Panc1 (cell line): Measurements from ENCODE around the gene LDLRAD4. TPM values are rescaled to one million over a fixed set of nuclear protein-coding genes. Genes with fewer than 3 reads are reported as not detected.

Experiments
- ATAC-seq: fragments of 200-7000 bp; cut with Tn5 transposase; 2 replicates; pipeline ENCODE4 v1.9.1; 2020; ENCODE audit warnings: mild to moderate bottlenecking, moderate library complexity
- BruUV-seq: library from RNA; stranded (reverse); fragments of 400-500 nt; replicated peaks from 2 replicates; lab custom pipeline; 2021; lab: Mats Ljungman, UMichigan
- CTCF ChIA-PET: fragments of 300-600 bp; sonication (Branson Sonifier 250); formaldehyde crosslinking; loops from one replicate; lab custom pipeline; 2022; ENCODE audit warnings: antibody characterized with exemption; lab: Charles Lee
- POLR2A ChIA-PET: fragments of 300-600 bp; sonication (Branson Sonifier 250); formaldehyde crosslinking; loops from one replicate; lab custom pipeline; 2022; ENCODE audit warnings: antibody characterized with exemption; lab: Charles Lee
- DNase-seq: peaks from one replicate; pipeline ENCODE4 v3.0.0-alpha.2; 2010; ENCODE audit warnings: low read depth, low spot score
- H3K27ac ChIP-seq: 2 replicates; pipeline ENCODE4 v1.5.1; 2011; ENCODE audit warnings: mild to moderate bottlenecking, low read length, inconsistent platforms
- H3K27me3 ChIP-seq: fragments of 200-500 bp; sonication (Bioruptor generic); 2 replicates; pipeline ENCODE4 v1.6.0; 2014; ENCODE audit warnings: low read length, inconsistent platforms; ENCODE audit not compliant: control insufficient read depth, insufficient read depth
- H3K36me3 ChIP-seq: fragments of 200-500 bp; sonication (Bioruptor generic); 2 replicates; pipeline ENCODE4 v1.5.1; 2014; ENCODE audit warnings: inconsistent platforms, mild to moderate bottlenecking, low read length, moderate library complexity; ENCODE audit not compliant: control insufficient read depth, insufficient read depth
- H3K4me1 ChIP-seq: 2 replicates; pipeline ENCODE4 v1.5.1; 2011; ENCODE audit warnings: inconsistent platforms, mild to moderate bottlenecking, low read length, moderate library complexity; ENCODE audit not compliant: control insufficient read depth, insufficient read depth
- H3K4me3 ChIP-seq, 2 experiments: 2 replicates each; pipeline ENCODE4 v1.5.1; 2011 to 2012; ENCODE audit warnings: low read depth in 2 of 2, low read length in 2 of 2, mild to moderate bottlenecking in 2 of 2, inconsistent platforms in 1 of 2, moderate library complexity in 1 of 2
- H3K9me3 ChIP-seq: fragments of 200-500 bp; sonication (Bioruptor generic); 2 replicates; pipeline ENCODE4 v1.5.1; 2014; ENCODE audit warnings: low read depth, mild to moderate bottlenecking, inconsistent platforms, low read length, moderate library complexity; ENCODE audit not compliant: control insufficient read depth, insufficient read depth
- CTCF ChIP-seq: fragments of 450-650 bp; IDR thresholded peaks from 2 replicates; pipeline ENCODE4 v1.5.1; 2017; ENCODE audit warnings: mild to moderate bottlenecking
- POLR2AphosphoS5 ChIP-seq: IDR thresholded peaks from 2 replicates; pipeline ENCODE4 v1.6.1; 2012; ENCODE audit warnings: mild to moderate bottlenecking, low read depth, low read length, moderate library complexity
- REST ChIP-seq, 2 experiments: IDR thresholded peaks; 2 replicates each; pipeline ENCODE4 v1.6.1; 2011 to 2012; ENCODE audit warnings: low read depth in 2 of 2, control low read depth in 1 of 2, low read length in 1 of 2, mild to moderate bottlenecking in 1 of 2, moderate library complexity in 1 of 2; ENCODE audit not compliant: insufficient read depth in 1 of 2
- SIN3A ChIP-seq: IDR thresholded peaks from 2 replicates; pipeline ENCODE4 v1.6.1; 2012; ENCODE audit warnings: low read depth, mild to moderate bottlenecking, low read length, moderate library complexity, borderline replicate concordance; ENCODE audit not compliant: insufficient read depth
- TCF7L2 ChIP-seq: IDR thresholded peaks from 2 replicates; pipeline ENCODE4 v1.6.1; 2011; ENCODE audit warnings: mild to moderate bottlenecking, low read depth, low read length, inconsistent platforms
- in situ Hi-C: cut with HindIII; loops from 2 replicates; pipeline ENCODE4 v1.10.0; 2016; ENCODE audit warnings: low sequenced_read_pairs, low pct_unique_long_range_greater_than_20kb
- intact Hi-C: fragments of 100-400 bp; cut with micrococcal nuclease; formaldehyde crosslinking; loops from one replicate; pipeline ENCODE4 v1.10.0; 2022; ENCODE audit not compliant: unreplicated experiment
- total RNA-seq: library from RNA; stranded (reverse); gene quantifications from one replicate; pipeline ENCODE4 v1.2.1, GENCODE V29; 2021; ENCODE audit not compliant: unreplicated experiment

Gene LDLRAD4
- total RNA-seq, 1 experiment from 2014 or later, result 0.28 TPM

GRCh38 chr18:13520741-13521140 lies 302.2 kb downstream of the LDLRAD4 start:
- ChIA-PET CTCF (no interaction called here), POLR2A (no interaction called here)
- Histone ChIP-seq H3K36me3 (no peaks in the 10 kb centered on the region), H3K4me1 (no peaks in the 10 kb centered on the region), H3K9me3 (no peaks in the 10 kb centered on the region), H3K27me3 (peaks cover 15% of the 10 kb centered on the region), H3K4me3 (no peak overlapping the region), H3K27ac (no peak overlapping the region)
- no peak for DNase-seq
- TF ChIP-seq POLR2AphosphoS5 (no peak), REST (IDR thresholded peaks at IDR 0.05; ENCODE audit: insufficient read depth in 1 of 2, low read depth in 2 of 2, low read length in 1 of 2) (no peak), TCF7L2 (no peak), SIN3A (no peak), CTCF (no peak)
- no TSS peak for BruUV-seq
- in situ Hi-C loops (no loop called here), intact Hi-C loops (no loop called here)
- ATAC-seq, result no peak

- POLR2A ChIA-PET, result no interaction called here
- no peaks in the 10 kb centered on the region for H3K36me3 ChIP-seq
- no peak for DNase-seq
- H3K27me3 ChIP-seq, result peaks cover 15% of the 10 kb centered on the region
- BruUV-seq, result no TSS peak
- H3K27ac ChIP-seq, result no peak overlapping the region
- ATAC-seq, result no peak
- no peaks in the 10 kb centered on the region for H3K9me3 ChIP-seq
- H3K4me1 ChIP-seq, result no peaks in the 10 kb centered on the region
- H3K4me3 ChIP-seq, result no peak overlapping the region
- in situ Hi-C loops (no loop called here), intact Hi-C loops (no loop called here)
- TF ChIP-seq TCF7L2 (no peak), CTCF (no peak), POLR2AphosphoS5 (no peak), SIN3A (no peak)
- CTCF ChIA-PET, result no interaction called here
These were observed 302.9 kb downstream of the LDLRAD4 start for GRCh38 chr18:13521418-13521817.

- H3K27me3 ChIP-seq, result peaks cover 15% of the 10 kb centered on the region
- no peak overlapping the region for H3K27ac ChIP-seq
- no peaks in the 10 kb centered on the region for H3K36me3 ChIP-seq
- TF ChIP-seq CTCF, result no peak
- no peak for TF ChIP-seq REST (IDR thresholded peaks at IDR 0.05; ENCODE audit: insufficient read depth in 1 of 2, low read depth in 2 of 2, low read length in 1 of 2)
- TF ChIP-seq SIN3A, result no peak
- TF ChIP-seq POLR2AphosphoS5, result no peak
- no peak for TF ChIP-seq TCF7L2
- DNase-seq, result no peak
- H3K4me1 ChIP-seq, result no peaks in the 10 kb centered on the region
- in situ Hi-C loops (no loop called here), intact Hi-C loops (no loop called here)
- POLR2A ChIA-PET, result no interaction called here
- no peak for ATAC-seq
- no TSS peak for BruUV-seq
- no peaks in the 10 kb centered on the region for H3K9me3 ChIP-seq
- CTCF ChIA-PET, result no interaction called here
- no peak overlapping the region for H3K4me3 ChIP-seq
These were observed 303.7 kb downstream of the LDLRAD4 start for GRCh38 chr18:13522256-13522655.
